Globus pallidus (tissue), 1 donor: ENCODE measurements around the gene FMNL2.
A peak's percentile ranks its signal among the peaks of the same experiment; 100 is the strongest.
"Not testable (repeated sequence)": the region's sequence is repeated elsewhere in the genome, so short reads cannot be mapped to it uniquely, and the experiment has no call there.

Experiments used
- DNase-seq: peaks from one replicate; pipeline ENCODE4 v3.0.0-alpha.2; 2015; ENCODE audit warnings: low spot score

FMNL2 gene

GRCh38 chr2:152472481-152472887 lies 137.5 kb downstream of the FMNL2 start:
- no peak for DNase-seq

GRCh38 chr2:152473151-152473857 lies 138.3 kb downstream of the FMNL2 start:
- DNase-seq, result no peak

GRCh38 chr2:152474523-152474922 lies 139.5 kb downstream of the FMNL2 start:
- DNase-seq, result not testable (repeated sequence)

GRCh38 chr2:152475982-152476381 lies 141.0 kb downstream of the FMNL2 start:
- no peak for DNase-seq

GRCh38 chr2:152477347-152478092 lies 142.5 kb downstream of the FMNL2 start:
- DNase-seq, result no peak

GRCh38 chr2:152479282-152479681 lies 144.3 kb downstream of the FMNL2 start:
- no peak for DNase-seq

- no peak for DNase-seq
Measured at GRCh38 chr2:152480821-152481399, 145.9 kb downstream of the FMNL2 start.

- no peak for DNase-seq
Measured at GRCh38 chr2:152481881-152482583, 147.1 kb downstream of the FMNL2 start.

GRCh38 chr2:152483276-152484063 lies 148.5 kb downstream of the FMNL2 start:
- no peak for DNase-seq

GRCh38 chr2:152485954-152486736 lies 151.2 kb downstream of the FMNL2 start:
- DNase-seq, result no peak

GRCh38 chr2:152486737-152487400 lies 151.9 kb downstream of the FMNL2 start:
- DNase-seq, result no peak

GRCh38 chr2:152488075-152488474 lies 153.1 kb downstream of the FMNL2 start:
- no peak for DNase-seq

GRCh38 chr2:152489364-152489763 lies 154.4 kb downstream of the FMNL2 start:
- DNase-seq, result no peak

- DNase-seq, result peak; percentile 84
Measured at GRCh38 chr2:152490686-152491455, 155.9 kb downstream of the FMNL2 start.

GRCh38 chr2:152492131-152492530 lies 157.2 kb downstream of the FMNL2 start:
- no peak for DNase-seq

- DNase-seq, result no peak
Measured at GRCh38 chr2:152492911-152493310, 157.9 kb downstream of the FMNL2 start.

GRCh38 chr2:152493417-152493816 lies 158.4 kb downstream of the FMNL2 start:
- no peak for DNase-seq

GRCh38 chr2:152493945-152494528 lies 159.1 kb downstream of the FMNL2 start:
- DNase-seq, result no peak

GRCh38 chr2:152496371-152496770 lies 161.4 kb downstream of the FMNL2 start:
- no peak for DNase-seq
